ENCODE data around the gene WNT6. TPM values are rescaled to one million over a fixed set of nuclear protein-coding genes. Genes with fewer than 3 reads are reported as not detected.

WNT6 gene
- total and polyA plus RNA-seq, 12 donors = 0.06 to 2.2 (median 0.67) TPM; not detected in 2

GRCh38 chr2:218894151-218894879 lies 34.7 kb downstream of the WNT6 start:
- Histone ChIP-seq H3K4me1 (replicated peaks in 1 of 2) (peaks cover 6 to 21% of the 10 kb centered on the region in 2 donors), H3K27ac (no peak overlapping the region), H3K27me3 (peaks cover 41% of the 10 kb centered on the region), H3K36me3 (replicated peaks in 1 of 2) (no peaks in the 10 kb centered on the region), H3K4me3 (no peak overlapping the region), H3K9me3 (replicated peaks in 1 of 3) (no peaks in the 10 kb centered on the region)
- DNase-seq = peak in 1 of 7 donors; percentile 35
- WGBS, 4 donors = 48 to 66% (median 61%) methylated on average over 5 to 12 of the region's 12 CpGs
- TF ChIP-seq CTCF (IDR thresholded peaks at IDR 0.05) (no peak), POLR2A (IDR thresholded peaks at IDR 0.05) (no peak)
- intact Hi-C loops (cut with DNase I) = no loop called here

- Histone ChIP-seq H3K4me1 (replicated peaks in 1 of 2) (peaks cover 6 to 21% of the 10 kb centered on the region in 2 donors), H3K4me3 (no peak overlapping the region), H3K27ac (no peak overlapping the region), H3K9me3 (replicated peaks in 1 of 3) (no peaks in the 10 kb centered on the region), H3K27me3 (peaks cover 46% of the 10 kb centered on the region), H3K36me3 (replicated peaks in 1 of 2) (no peaks in the 10 kb centered on the region)
- 57 to 67% (median 63%) methylated on average over 1 to 4 of the region's 4 CpGs for WGBS, 4 donors
- intact Hi-C loops (cut with DNase I) = loop anchor here in 1 of 2 donors (5.0 kb wide), 1 partner anchor 43 kb away; no protein-coding TSS in a partner anchor
- no peak for TF ChIP-seq CTCF (IDR thresholded peaks at IDR 0.05)
- no peak for TF ChIP-seq POLR2A (IDR thresholded peaks at IDR 0.05)
- DNase-seq = peak in 1 of 7 donors; percentile 0
Observed at GRCh38 chr2:218894880-218895157, 35.2 kb downstream of the WNT6 start.

DNA sequence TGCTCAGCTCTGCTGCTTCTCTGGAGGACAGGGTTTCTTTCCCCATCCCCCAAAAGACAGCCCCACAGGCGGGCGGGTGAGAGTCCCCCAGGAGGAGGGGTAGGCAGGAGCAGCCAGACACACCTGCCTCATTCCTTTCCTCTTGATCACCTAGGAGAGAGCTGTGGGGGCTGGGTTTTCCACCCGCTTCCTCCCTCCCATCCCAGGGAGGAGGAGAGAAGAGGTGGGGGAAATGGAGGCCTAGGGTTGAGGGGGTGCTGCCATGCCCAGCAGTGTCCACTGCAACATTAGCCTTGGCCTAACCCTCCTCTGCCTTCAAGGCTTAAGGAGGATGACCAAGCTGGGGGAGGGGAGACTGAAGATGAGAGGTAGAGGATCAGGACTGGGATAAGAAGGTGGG lies 35.7 kb downstream of the WNT6 start:
- no peak overlapping the region for H3K4me3 ChIP-seq
- WGBS, 4 donors = 44 to 58% (median 52%) methylated on average over 2 to 3 of the region's 3 CpGs
- H3K36me3 ChIP-seq (replicated peaks in 1 of 2) = no peaks in the 10 kb centered on the region
- intact Hi-C loops (cut with DNase I) = loop anchor here in 1 of 2 donors (5.0 kb wide), 1 partner anchor 43 kb away; no protein-coding TSS in a partner anchor
- no peak overlapping the region for H3K27ac ChIP-seq
- TF ChIP-seq CTCF (IDR thresholded peaks at IDR 0.05) (no peak), POLR2A (IDR thresholded peaks at IDR 0.05) (no peak)
- no peak for DNase-seq
- H3K27me3 ChIP-seq = peaks cover 48% of the 10 kb centered on the region
- peaks cover 6 to 21% of the 10 kb centered on the region in 2 donors for H3K4me1 ChIP-seq (replicated peaks in 1 of 2)
- H3K9me3 ChIP-seq (replicated peaks in 1 of 3) = no peaks in the 10 kb centered on the region

DNA sequence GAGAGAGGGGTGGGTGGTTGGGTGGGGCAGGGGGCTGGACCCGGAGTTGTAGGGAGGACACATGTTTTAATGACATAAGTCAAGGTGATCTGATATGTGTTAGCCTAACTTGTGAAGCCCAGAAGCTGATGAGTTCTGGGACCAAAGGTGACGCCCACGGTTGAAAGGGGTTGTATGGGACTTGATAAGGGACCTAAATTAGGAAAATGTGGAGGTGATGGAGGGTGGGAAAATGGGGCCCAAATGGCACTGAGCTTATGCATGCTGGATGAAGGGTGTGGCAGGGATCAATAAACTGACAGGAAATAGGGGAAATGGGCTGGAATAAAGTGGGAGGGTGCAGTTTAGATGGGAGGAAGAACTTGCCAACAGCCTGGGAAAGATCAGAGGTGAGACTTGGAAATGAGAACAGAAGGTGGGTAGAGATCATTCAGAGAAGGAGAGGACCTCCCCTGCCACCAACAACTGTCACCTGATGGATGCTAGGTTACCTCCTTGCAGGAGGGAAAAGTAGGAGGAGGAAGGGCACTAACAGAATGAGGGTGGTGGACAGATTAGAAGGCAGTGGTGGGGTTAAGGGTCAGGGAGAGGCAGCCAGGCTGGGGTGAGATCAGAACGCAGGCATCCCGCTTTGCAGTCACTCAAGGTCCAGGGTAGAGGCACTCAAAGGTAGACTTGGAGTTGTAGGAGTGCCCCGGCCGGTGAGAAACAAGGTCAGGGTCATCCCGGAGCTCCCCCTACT lies 36.3 kb downstream of the WNT6 start:
- WGBS, 4 donors = 24 to 33% (median 26%) methylated on average over 8 of the region's 8 CpGs
- H3K27ac ChIP-seq = no peak overlapping the region

More for the DNA sequence above, 36.3 kb downstream of the WNT6 start:
- peak overlapping the region in 1 of 4 donors; percentile 16 for H3K4me3 ChIP-seq
- no peaks in the 10 kb centered on the region for H3K36me3 ChIP-seq (replicated peaks in 1 of 2)
- peaks cover 54% of the 10 kb centered on the region for H3K27me3 ChIP-seq
- no peaks in the 10 kb centered on the region for H3K9me3 ChIP-seq (replicated peaks in 1 of 3)
- peaks cover 6 to 21% of the 10 kb centered on the region in 2 donors for H3K4me1 ChIP-seq (replicated peaks in 1 of 2)
- TF ChIP-seq CTCF (IDR thresholded peaks at IDR 0.05) = no peak
- no peak for TF ChIP-seq POLR2A (IDR thresholded peaks at IDR 0.05)
- DNase-seq = peak in 1 of 7 donors; percentile 43
- intact Hi-C loops (cut with DNase I) = loop anchor here in 1 of 2 donors (5.0 kb wide), 1 partner anchor 44 kb away; no protein-coding TSS in a partner anchor
